A673 (cell line): ENCODE measurements around the gene ANP32B. TPM values are rescaled to one million over a fixed set of nuclear protein-coding genes. Genes with fewer than 3 reads are reported as not detected.

Source experiments
- BruUV-seq: library from RNA; stranded (reverse); fragments of 400-500 nt; replicated peaks from 2 replicates; lab custom pipeline; 2021; lab: Mats Ljungman, UMichigan
- CTCF ChIA-PET: fragments of 300-600 bp; sonication (Branson Sonifier 250); formaldehyde crosslinking; loops from one replicate; lab custom pipeline; 2022; ENCODE audit warnings: antibody characterized with exemption; lab: Charles Lee
- POLR2A ChIA-PET: fragments of 300-600 bp; sonication (Branson Sonifier 250); formaldehyde crosslinking; loops from one replicate; lab custom pipeline; 2022; ENCODE audit warnings: antibody characterized with exemption; ENCODE audit not compliant: low non-redundant PET; lab: Charles Lee
- DNase-seq: peaks from one replicate; pipeline ENCODE4 v3.0.0-alpha.2; 2015; ENCODE audit warnings: low spot score
- H3K27ac ChIP-seq: fragments of 200-600 bp; sonication (generic); 2 replicates; pipeline ENCODE4 v1.5.1; 2016; ENCODE audit warnings: mixed run types, low read depth, mild to moderate bottlenecking, mixed read lengths, antibody characterized with exemption, low read length; ENCODE audit not compliant: poor library complexity, severe bottlenecking
- H3K27me3 ChIP-seq: fragments of 200-600 bp; sonication (generic); replicated peaks from 2 replicates; pipeline ENCODE4 v1.6.1; 2017; ENCODE audit warnings: mixed run types, low read depth, mild to moderate bottlenecking, mixed read lengths, antibody characterized with exemption, low read length; ENCODE audit not compliant: insufficient read depth, poor library complexity
- H3K36me3 ChIP-seq: fragments of 200-600 bp; sonication (generic); 2 replicates; pipeline ENCODE4 v1.6.1; 2016; ENCODE audit warnings: mixed run types, mild to moderate bottlenecking, mixed read lengths, antibody characterized with exemption, low read length; ENCODE audit not compliant: insufficient read depth, poor library complexity, severe bottlenecking
- H3K4me1 ChIP-seq: fragments of 200-600 bp; sonication (generic); 2 replicates; pipeline ENCODE4 v1.6.1; 2017; ENCODE audit warnings: mixed run types, mild to moderate bottlenecking, mixed read lengths, antibody characterized with exemption, low read length; ENCODE audit not compliant: insufficient read depth, poor library complexity, severe bottlenecking
- H3K4me3 ChIP-seq: fragments of 200-600 bp; sonication (generic); 2 replicates; pipeline ENCODE4 v1.5.1; 2016; ENCODE audit warnings: low read depth, mixed run types, mild to moderate bottlenecking, mixed read lengths, low read length; ENCODE audit not compliant: poor library complexity, severe bottlenecking
- H3K9me3 ChIP-seq: fragments of 200-600 bp; sonication (generic); 2 replicates; pipeline ENCODE4 v1.6.1; 2016; ENCODE audit warnings: mixed run types, low read depth, mild to moderate bottlenecking, mixed read lengths, antibody characterized with exemption, low read length; ENCODE audit not compliant: poor library complexity, severe bottlenecking
- CTCF ChIP-seq: fragments of 300-800, 200-600 bp; sonication (generic); conservative IDR thresholded peaks from 2 replicates; pipeline ENCODE4 v1.5.1; 2017; ENCODE audit warnings: low read depth, mild to moderate bottlenecking, antibody characterized with exemption, low read length, moderate library complexity, mixed read lengths
- EZH2 ChIP-seq: fragments of 200-600 bp; sonication (generic); IDR thresholded peaks from 2 replicates; pipeline ENCODE4 v1.6.1; 2017; ENCODE audit warnings: borderline replicate concordance, low read depth, mild to moderate bottlenecking, mixed read lengths, antibody characterized with exemption, low read length; ENCODE audit not compliant: poor library complexity, severe bottlenecking
- intact Hi-C: fragments of 100-400 bp; cut with micrococcal nuclease; formaldehyde crosslinking; loops from one replicate; pipeline ENCODE4 v1.10.0; 2022; ENCODE audit not compliant: unreplicated experiment
- total RNA-seq: library from RNA; stranded (reverse); gene quantifications from 2 replicates; pipeline ENCODE4 v1.2.3, GENCODE V29; 2021

ANP32B gene
- total RNA-seq, 1 experiment from 2014 or later: 237 TPM

DNA sequence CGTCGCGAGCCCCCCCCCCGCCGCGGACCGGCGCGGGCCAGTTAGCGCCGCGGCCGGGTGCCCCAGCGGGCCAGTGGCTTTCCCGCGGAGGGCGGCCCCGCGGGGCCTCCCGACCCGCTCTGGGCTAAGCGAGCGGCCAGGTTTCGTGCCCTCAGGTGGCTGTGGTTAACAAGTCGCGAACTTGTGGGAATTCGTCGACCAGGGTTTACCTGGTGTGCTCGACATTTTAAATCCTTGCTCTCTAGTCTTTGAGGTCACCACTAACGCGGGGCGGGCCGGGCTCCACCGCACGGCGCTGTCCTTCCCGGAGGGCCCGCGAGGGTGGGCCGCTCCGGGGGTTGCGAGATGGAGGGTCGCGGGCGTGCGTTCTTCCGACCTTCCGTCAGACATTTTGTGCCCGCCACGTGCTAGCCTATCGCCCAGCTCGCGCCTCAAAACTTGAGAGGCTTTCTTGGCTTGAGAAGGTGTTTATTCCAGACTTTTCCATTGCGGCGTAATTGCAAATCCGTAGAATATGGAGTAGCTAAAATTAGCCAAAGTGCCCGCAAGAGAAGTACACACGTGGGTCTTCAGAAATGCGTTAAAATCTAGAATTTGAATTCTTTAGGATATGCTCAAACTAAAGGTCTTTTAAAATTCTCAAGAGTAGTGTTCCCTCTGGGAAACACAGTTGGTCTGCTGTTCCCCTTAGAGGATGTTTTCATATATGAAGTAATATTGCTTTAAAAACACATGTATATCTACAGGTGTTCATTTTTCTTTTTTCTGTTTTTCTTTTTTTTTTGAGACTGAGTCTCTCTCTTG is 2.1 kb downstream of the ANP32B start:
- DNase-seq: peak; percentile 15
- peak overlapping the region; percentile 99 for H3K27ac ChIP-seq
- CTCF ChIA-PET: no interaction called here
- no peaks in the 10 kb centered on the region for H3K27me3 ChIP-seq
- intact Hi-C loops: no loop called here
- peak overlapping the region; percentile 92 for H3K4me3 ChIP-seq
- no peaks in the 10 kb centered on the region for H3K36me3 ChIP-seq
- H3K4me1 ChIP-seq: peaks cover 68% of the 10 kb centered on the region
- no TSS peak for BruUV-seq
- POLR2A ChIA-PET: no interaction called here
- no peaks in the 10 kb centered on the region for H3K9me3 ChIP-seq
- TF ChIP-seq EZH2 (no peak), CTCF (no peak)

GRCh38 chr9:97987487-97987886 is 4.3 kb downstream of the ANP32B start:
- ChIA-PET CTCF (no interaction called here), POLR2A (no interaction called here)
- Histone ChIP-seq H3K4me1 (peaks cover 54% of the 10 kb centered on the region), H3K36me3 (no peaks in the 10 kb centered on the region), H3K4me3 (no peak overlapping the region), H3K9me3 (no peaks in the 10 kb centered on the region), H3K27ac (no peak overlapping the region), H3K27me3 (no peaks in the 10 kb centered on the region)
- BruUV-seq: no TSS peak
- no peak for DNase-seq
- intact Hi-C loops: no loop called here
- no peak for TF ChIP-seq EZH2
- TF ChIP-seq CTCF: no peak

GRCh38 chr9:97990259-97990658 is 7.1 kb downstream of the ANP32B start:
- ChIA-PET CTCF (no interaction called here), POLR2A (interaction anchor here (0.7 kb wide), 1 partner anchor 22 kb away, joined by 4 read pairs; no protein-coding TSS in a partner anchor)
- H3K27ac ChIP-seq: no peak overlapping the region
- peaks cover 17% of the 10 kb centered on the region for H3K36me3 ChIP-seq
- no peaks in the 10 kb centered on the region for H3K9me3 ChIP-seq
- no TSS peak for BruUV-seq
- no peaks in the 10 kb centered on the region for H3K27me3 ChIP-seq
- DNase-seq: peak; percentile 70
- peaks cover 49% of the 10 kb centered on the region for H3K4me1 ChIP-seq
- TF ChIP-seq CTCF: peak; percentile 37; the same call in 1 of the 2 replicates
- TF ChIP-seq EZH2: no peak
- H3K4me3 ChIP-seq: no peak overlapping the region
- intact Hi-C loops: no loop called here
